ENCODE data around the gene CETP. TPM values are rescaled to one million over a fixed set of nuclear protein-coding genes. Genes with fewer than 3 reads are reported as not detected.
A peak's percentile ranks its signal among the peaks of the same experiment; 100 is the strongest.

CETP gene
- total RNA-seq, 1 donor, result not detected

GRCh38 chr16:56948234-56948633 is 13.5 kb upstream of the CETP start:
- no peak for DNase-seq (ENCODE audit: low read depth)
- TF ChIP-seq CTCF (IDR thresholded peaks at IDR 0.05; ENCODE audit: insufficient read depth, low read length), result no peak
- H3K4me3 ChIP-seq (ENCODE audit: low read depth, low read length), result no peak overlapping the region

GRCh38 chr16:56950051-56950450 is 11.7 kb upstream of the CETP start:
- no peak for TF ChIP-seq CTCF (IDR thresholded peaks at IDR 0.05; ENCODE audit: insufficient read depth, low read length)
- no peak overlapping the region for H3K4me3 ChIP-seq (ENCODE audit: low read depth, low read length)
- no peak for DNase-seq (ENCODE audit: low read depth)

- H3K4me3 ChIP-seq (ENCODE audit: low read depth, low read length), result no peak overlapping the region
- TF ChIP-seq CTCF (IDR thresholded peaks at IDR 0.05; ENCODE audit: insufficient read depth, low read length), result no peak
- no peak for DNase-seq (ENCODE audit: low read depth)
These were observed 11.3 kb upstream of the CETP start for GRCh38 chr16:56950455-56950854.

GRCh38 chr16:56950881-56951771 is 10.6 kb upstream of the CETP start:
- no peak overlapping the region for H3K4me3 ChIP-seq (ENCODE audit: low read depth, low read length)
- TF ChIP-seq CTCF (IDR thresholded peaks at IDR 0.05; ENCODE audit: insufficient read depth, low read length), result peak; percentile 75
- peak; percentile 57 for DNase-seq (ENCODE audit: low read depth)

GRCh38 chr16:56953006-56953405 is 8.7 kb upstream of the CETP start:
- DNase-seq (ENCODE audit: low read depth), result no peak
- TF ChIP-seq CTCF (IDR thresholded peaks at IDR 0.05; ENCODE audit: insufficient read depth, low read length), result no peak
- no peak overlapping the region for H3K4me3 ChIP-seq (ENCODE audit: low read depth, low read length)

GRCh38 chr16:56956076-56956475 is 5.7 kb upstream of the CETP start:
- no peak overlapping the region for H3K4me3 ChIP-seq (ENCODE audit: low read depth, low read length)
- no peak for TF ChIP-seq CTCF (IDR thresholded peaks at IDR 0.05; ENCODE audit: insufficient read depth, low read length)
- no peak for DNase-seq (ENCODE audit: low read depth)

Data from fibroblast of the aortic adventitia (primary cell).